HG03354 (cell line): ENCODE results near the gene EYA4.

Experiments
- ATAC-seq: cut with Tn5 transposase; IDR thresholded peaks from one replicate; pipeline ENCODE4 v1.9.1; 2021; ENCODE audit warnings: mild to moderate bottlenecking; ENCODE audit not compliant: unreplicated experiment, poor library complexity, severe bottlenecking

The EYA4 gene

DNA sequence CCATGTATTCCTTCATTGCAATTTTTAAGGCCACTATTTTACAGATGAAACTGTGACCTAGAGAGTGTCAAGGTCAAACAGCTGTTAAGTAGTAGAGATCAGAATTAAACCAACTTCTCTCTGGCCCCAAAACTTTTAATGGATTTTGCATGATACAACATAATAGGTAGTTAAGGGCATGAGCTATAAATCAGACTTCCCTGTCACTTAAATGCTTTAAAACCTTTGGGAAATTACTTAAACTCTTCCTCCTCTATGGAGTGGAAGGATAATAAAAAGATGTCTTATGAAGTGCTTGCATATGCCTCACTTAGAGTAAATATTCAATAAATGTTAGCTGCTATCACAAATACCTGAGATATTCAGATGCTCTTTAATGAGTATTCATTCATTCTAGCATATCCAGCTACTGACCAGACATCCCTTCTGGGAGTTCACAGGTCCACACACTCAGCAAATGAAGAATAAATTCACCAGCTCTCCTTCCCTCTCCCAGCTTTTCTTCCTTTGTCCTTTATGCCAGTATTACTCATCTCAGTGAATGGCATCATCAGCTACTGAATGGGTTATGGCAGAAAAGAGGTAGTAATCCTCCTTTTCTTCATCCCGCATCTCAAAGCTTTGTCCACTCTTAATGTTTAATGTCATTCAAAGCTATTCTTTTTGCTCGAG lies 36.2 kb downstream of the EYA4 start:
- no peak for ATAC-seq

- no peak for ATAC-seq
These were observed 36.9 kb downstream of the EYA4 start for GRCh38 chr6:133277900-133278545.

DNA sequence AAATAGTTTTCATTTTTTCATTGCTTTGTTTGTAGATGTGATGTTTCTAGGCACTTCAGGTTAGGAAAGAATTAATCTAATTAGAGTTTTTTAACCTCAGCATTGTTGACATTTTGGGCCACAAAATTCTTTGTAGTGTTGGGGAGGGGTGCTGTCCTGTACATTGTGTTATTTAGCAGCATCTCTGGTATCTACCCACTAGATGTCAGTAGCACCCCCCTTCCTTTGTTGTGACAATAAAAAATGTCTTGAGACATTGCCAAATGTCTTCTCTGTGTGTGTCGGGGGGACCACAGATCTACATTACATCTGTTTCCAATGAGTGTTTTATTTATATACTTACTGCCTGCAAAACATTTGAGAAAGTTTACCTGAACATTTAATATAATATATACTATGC lies 45.6 kb downstream of the EYA4 start:
- no peak for ATAC-seq

DNA sequence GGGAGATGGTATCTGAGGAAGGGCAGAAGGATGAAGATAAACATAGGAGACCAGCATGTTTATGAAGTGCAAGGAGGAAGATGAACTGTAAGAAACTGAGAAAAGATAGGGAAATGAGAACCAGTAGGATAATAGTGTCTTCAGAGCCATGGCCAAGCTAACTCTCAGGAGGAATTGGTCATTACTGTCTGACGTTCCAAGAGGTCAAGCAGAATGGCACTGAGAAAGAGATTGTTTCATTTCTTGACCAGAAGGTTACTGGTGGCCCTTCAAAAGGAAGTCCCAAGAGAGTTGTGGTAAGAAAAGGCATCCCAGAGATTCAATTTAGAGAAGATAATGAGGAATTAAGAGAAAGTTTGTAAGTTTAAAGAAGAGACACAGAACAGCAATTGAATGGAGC lies 47.5 kb downstream of the EYA4 start:
- ATAC-seq: no peak

GRCh38 chr6:133289733-133290306 lies 48.7 kb downstream of the EYA4 start:
- ATAC-seq: no peak

DNA sequence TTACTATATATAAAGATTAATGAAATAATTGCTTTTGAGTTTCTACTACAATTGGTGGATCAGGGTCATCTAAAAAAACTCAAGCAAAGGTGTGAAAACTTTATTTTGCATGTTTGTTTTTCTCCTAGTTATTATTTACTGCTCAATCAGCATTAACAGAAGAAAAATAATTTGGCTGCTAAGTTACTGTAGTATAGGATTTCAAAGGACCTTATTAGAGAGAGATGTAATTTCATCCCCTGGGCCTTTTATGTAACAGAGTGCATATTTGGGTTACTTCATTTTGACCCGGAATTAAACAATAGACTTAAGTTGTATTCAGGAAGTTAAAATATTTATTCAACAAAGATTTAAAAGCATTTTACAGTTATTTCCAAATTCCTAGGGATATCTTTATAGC lies 49.8 kb downstream of the EYA4 start:
- no peak for ATAC-seq

DNA sequence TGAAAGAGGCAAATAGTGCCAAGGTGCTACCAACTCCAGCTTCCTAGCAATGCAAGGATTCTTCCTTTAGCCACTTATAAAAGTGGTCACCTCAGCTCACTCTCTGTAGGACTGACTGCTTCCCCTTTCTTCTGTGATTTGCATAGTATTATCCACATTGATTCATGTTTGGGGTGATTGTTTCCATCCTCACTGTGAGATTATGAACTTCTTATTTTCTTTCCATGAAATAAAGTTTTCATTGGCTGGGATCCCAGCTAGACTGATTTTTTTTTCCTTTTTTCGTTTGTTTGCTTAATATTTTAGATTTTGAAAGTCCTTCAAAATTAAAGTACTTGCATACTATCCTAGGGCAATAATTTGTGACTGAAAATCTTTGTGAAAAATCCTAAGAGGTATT lies 50.5 kb downstream of the EYA4 start:
- ATAC-seq: no peak

DNA sequence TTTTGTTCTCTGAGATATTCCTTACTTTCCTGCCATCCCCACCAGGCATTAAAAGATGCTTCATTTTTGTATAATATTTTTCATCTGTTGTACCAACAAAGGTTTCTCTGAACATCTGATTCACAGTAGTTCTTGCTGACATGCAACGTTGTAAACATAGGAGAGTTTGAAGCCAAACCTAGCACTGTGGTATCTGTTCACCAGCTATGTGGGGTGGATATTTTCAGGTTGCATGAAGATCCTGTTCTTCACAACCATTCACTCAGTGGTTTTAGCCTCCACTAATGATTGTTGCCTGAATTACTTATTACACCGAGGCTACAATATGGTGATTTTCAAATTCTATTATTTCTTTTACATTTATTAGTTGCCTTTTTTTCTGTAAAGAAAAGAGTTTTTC lies 56.5 kb downstream of the EYA4 start:
- ATAC-seq: no peak

- ATAC-seq: no peak
These were observed 57.2 kb downstream of the EYA4 start for GRCh38 chr6:133298335-133298734.

DNA sequence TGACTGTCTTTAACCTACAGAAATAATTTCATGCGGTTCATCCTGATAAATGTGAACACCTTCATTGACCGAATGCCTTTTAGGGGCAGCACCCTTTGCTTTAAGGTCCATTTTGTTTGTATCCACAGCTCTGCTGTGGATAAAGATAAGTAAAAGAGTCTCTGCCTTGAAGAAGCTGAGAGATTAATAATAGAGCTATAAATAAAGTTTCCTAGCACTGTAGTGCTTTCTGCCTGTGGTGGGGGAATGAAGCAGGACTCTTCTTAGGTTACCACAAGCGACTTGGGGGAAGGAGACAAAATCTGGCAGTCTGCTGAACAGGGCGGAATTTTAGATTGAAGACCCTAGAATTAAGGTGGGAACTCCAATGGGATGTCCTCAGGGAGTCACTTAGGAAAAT lies 57.6 kb downstream of the EYA4 start:
- ATAC-seq: no peak

GRCh38 chr6:133300896-133301295 lies 59.7 kb downstream of the EYA4 start:
- no peak for ATAC-seq

DNA sequence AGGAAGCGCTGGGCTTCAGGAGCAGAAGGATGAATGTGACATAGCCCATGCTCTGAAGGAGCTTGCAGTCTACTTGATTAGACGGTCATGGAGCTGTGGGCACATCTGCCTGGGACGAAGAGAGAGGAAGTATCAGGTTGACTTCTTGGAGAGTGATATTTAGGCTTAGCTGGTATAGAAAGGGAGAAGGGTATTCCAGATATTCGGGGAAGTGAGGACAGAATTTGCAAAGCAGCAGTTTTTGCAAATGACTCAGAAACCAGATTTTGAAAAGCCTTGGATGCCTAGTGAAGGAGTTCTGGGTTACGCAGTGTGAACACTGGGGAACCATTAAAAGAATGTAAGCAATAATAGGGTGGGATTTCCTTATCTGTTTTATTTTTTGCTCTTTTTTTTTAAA lies 60.7 kb downstream of the EYA4 start:
- ATAC-seq: no peak

DNA sequence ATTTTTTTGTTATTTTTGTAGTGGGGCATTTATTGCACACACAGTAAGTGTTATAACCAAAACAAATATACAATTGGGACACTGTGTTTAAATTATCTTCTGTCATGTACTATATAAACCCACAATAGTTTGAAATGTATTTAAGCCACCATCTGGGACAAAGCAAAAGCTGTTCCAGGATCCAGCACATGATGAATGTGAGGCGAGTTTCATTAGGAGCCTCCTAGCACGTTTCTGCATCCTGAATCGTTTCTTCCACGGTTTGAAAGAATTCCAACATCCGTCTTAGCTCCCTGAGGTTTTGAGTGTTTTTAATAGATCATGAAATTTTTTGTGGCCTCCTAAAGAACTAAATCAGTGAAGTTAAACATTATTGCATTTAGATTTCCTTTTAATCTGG lies 65.8 kb downstream of the EYA4 start:
- no peak for ATAC-seq

DNA sequence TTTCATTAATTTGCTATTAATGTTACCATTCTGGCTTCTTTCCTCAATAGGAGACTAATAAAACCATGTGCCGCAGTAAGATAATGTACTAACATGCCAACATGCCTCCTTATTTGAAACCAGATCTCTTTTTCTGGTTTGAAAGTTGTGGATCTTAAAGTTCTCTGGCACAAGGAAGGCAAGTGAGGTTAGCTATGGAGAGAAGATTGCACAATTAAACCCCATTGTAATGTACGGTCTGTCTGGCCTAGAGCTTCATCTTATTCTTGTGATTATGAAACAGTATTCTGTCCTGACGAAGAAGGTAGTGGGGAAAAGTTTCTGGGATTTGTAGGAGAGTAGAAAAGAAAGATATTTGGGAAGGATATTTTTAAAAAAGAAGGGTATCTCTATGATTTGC lies 68.4 kb downstream of the EYA4 start:
- no peak for ATAC-seq

DNA sequence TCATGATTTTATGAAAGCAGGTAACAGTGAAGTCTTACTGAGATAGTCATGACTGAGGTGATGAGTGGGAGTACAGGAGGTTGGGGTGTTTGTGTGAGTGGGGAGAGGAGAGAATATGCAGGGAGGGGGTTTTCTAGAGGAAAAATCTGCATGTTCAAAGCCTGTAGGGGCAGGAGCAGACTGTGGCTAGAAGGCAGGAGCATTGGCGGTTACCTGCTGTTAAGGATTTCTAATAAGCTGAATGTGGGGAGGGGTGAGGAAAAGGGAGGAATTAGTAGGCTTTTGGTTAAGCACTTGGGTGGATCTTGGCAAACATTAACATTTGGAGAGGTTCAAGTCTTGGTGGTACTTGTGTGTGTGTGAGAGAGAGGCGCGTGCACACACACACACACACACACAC lies 70.8 kb downstream of the EYA4 start:
- no peak for ATAC-seq

- no peak for ATAC-seq
These were observed 71.9 kb downstream of the EYA4 start for GRCh38 chr6:133313068-133313467.

GRCh38 chr6:133314947-133315346 lies 73.8 kb downstream of the EYA4 start:
- no peak for ATAC-seq

- no peak for ATAC-seq
These were observed 74.7 kb downstream of the EYA4 start for GRCh38 chr6:133315811-133316210.

DNA sequence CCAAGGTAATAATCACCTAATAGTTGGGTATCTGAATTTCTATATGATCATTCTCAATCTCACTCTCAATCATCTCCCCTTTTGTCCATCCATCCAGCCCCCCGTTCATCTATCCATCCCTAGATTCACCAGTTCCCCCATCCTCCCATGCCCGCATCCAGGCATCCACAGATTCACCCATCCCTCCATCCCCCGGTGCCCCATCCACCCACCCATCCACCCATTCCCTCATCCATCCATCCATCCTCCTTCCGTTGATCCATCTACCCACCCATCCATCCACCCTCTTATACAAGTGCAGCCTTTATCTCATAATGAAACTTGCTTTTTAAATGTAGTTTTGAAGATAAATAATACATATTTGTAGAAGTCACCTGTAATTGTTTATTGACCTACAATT lies 76.5 kb downstream of the EYA4 start:
- ATAC-seq: no peak

GRCh38 chr6:133326584-133326983 lies 85.4 kb downstream of the EYA4 start:
- ATAC-seq: no peak

GRCh38 chr6:133333852-133334251 lies 92.7 kb downstream of the EYA4 start:
- no peak for ATAC-seq
